TTC549 (cell line): ENCODE results near the gene AQP12A.

Experiments used
- FAIRE-seq: peaks from 2 replicates; lab custom pipeline; 2012; peaks lifted over from hg19 to GRCh38; lab: Jason Lieb, UNC

Gene AQP12A

DNA sequence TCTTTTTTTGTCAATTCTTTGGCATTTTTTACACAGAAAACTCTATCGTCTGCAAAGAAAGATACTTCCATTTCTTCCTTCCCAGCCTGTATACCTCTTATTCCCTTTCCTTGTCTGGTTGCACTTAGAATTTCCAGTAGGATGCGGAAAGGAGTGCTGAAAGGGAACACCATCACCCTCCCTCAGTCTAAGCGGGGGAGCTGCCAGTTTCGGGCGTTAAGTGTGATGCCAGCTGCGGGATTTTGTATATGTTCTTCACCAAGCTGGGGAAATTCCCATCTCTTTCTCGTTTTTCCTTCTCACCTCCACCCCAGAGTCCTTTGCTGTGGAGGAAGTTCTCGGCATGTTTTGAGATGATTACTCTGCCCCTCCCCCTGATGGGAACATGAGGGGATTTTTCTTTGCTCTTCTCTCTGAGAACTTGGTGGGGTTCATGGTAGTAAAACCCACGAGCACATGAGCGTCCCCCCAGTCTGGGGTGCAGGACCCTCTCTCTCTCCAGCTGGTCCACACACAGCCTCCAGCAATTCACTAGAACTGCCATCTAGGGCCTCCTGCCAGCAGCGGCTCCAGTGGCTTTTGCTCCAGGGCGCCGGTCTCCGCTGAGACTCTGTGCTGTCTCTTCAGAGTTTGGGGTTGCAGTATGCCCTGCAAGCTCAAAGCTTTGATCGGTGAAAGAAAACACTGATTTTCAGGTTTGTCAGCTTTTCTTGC lies 15.5 kb downstream of the AQP12A start:
- no peak for FAIRE-seq

DNA sequence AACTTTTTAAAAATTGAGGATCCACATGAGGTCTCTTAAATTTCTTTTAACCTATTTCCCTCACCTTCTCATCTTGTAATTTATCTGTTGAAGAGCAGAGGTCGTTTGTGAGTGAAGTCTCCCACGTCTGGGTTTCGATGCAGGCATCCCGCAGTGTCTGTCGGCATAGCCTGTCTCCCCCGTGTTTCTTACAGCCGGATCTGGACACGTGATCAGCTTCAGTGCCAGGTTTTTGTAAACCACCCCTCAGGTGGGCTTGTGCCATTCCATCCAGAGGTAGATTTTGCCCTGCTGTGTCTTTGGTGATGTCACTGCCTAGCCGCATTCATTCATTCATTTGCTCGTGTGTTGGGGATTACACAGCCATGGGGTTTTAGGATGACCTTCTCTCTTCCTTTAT lies 16.2 kb downstream of the AQP12A start:
- no peak for FAIRE-seq

DNA sequence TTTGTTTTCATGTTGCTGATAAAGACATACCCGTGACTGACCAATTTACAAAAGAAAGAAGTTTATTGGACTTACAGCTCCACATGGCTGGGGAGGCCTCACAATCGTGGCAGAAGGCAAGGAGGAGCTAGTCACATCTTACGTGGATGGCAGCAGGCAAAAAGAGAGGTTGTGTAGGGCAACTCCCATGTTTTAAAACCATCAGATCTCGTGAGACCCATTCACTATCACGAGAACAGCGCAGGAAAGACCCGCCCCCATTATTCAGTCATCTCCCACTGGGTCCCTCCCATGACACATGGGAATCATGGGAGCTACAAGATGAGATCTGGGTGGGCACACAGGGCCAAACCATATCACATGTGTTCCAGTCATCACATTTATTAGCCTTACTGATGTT lies 16.8 kb downstream of the AQP12A start:
- FAIRE-seq = no peak

DNA sequence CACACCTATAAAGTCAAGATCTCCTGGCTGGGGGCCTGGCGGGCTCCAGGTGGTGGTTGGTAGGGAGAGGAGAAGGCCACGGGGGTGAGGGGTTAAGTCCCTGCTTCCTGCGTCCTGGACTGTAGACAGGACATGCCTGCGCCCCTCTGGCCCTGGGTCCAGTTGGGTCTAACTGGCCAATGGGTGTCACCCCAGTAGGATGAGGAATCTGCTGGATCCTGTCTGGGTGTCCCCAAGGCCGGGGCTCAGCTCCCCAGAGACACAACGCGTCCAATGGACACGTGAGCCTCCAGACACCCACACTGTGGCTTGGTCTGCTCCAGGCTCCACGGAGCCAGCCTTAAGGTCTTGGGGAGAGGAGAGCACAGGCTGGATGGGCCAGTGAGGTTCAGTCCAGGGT lies 19.6 kb downstream of the AQP12A start:
- no peak for FAIRE-seq

DNA sequence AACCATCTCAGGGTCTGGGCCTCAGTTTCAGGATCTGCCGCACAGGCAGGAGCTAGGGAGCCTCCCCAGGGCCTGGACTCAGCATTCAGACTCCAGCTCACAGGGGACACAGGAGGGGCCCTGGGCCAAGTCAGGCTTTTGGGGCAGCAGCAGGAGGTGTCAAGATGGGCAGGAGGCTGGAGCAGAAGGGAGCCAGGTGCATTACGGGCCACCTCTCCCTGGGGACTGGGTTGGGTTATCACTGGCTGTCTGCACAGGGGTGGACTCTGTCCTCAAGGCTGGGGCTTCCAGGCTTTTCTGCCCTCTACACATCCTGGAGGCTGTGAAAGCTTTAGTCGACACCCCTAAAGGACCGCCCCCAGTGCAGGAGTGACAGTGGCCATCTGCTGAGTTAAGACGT lies 20.0 kb downstream of the AQP12A start:
- FAIRE-seq = no peak

DNA sequence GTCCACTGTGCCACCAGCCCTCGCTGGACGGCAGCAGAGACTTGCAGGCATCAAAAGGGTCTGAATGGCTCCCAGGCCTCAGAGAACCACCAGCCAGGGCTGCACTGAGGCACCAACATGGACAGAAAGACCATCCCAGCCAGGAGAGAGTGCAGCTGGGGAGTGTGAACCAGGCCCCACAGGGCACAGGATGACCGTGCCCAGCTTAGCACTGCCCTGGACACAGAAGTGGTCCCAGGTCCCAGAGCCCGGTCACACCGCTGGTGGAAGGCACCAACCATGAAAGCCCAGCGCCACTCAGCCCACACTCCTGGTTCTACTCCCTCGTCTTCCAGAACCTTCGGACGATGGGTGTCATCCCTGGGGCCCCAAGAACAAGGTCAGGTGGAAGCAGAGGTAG lies 20.5 kb downstream of the AQP12A start:
- FAIRE-seq = no peak

DNA sequence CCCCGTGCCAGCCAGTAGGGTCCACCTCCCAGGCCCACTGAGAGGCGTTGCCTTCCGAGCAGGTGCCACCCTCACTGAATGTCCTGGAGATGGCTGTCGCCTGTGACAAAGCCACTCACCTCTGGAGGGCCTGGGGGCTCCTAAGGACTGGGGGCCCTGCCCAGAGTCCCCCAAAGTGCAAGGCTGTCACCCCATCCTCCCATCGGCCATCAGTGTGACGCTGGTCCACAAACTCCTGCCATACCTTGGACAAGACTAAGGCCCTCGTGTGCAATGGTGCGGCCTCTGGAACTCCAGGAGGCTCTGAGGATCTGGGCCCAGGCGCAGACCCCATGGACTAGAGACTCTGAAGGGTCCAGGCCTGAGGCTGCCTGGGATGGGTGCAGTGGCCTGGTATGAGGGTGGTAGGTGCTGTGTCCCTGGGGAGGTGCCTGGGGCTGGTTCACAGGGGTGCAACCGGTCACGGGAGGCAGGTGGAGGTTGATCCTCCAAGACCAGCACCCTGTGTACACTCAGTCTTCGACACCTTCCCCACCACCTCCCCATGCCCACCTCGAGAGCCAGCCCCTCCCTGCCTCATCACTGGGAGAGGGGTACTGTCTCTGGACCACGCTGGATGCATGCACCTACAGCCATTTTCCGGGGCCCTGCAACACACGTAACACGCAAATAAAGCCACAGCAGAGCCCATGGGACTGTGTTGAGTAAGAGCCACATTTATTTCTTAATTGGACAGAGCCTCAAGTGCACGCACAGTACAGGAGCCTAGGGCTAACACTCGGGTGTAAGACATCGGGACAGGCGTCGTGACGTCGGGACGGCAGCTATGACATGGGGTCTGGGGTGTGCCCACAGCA lies 21.6 kb downstream of the AQP12A start:
- FAIRE-seq = no peak

DNA sequence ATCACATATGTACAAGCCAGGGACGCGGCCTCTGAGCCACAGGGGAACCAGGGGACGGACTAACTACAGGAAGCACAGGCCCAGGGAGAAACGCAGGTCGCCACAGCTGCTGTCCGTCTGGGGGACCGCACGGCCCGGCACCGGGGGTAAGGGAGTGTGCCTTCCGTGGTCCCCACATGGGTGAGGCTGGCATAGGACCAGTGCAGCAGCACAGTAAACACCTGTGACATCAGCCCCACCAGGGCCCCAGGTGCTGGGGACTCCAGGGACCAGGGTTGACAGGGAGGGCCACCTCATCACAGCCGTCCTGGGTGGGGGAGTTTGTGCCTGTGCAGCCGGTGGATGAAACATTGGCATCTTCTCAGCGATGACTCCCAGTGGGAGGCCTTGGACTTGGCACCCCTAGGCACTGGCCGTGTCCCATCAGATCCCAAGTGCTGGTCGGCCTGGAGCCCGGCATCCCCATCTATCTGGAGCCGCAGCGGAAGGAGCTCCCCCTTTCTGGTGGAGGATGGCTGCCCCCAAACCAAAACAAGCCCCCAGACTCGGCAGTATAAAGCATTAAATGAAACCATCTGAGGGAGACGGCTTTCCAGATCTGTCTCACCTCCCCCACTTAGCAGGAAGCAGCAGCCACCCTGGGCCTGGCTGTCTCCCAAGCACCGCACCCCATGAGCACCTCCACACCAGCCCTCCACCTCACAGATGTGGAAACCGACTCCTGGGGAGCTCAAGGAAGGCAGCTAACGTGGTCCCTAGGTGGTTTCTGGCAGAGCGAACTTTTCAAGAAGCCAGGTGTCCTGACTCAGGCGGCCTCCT lies 22.5 kb downstream of the AQP12A start:
- FAIRE-seq = no peak

DNA sequence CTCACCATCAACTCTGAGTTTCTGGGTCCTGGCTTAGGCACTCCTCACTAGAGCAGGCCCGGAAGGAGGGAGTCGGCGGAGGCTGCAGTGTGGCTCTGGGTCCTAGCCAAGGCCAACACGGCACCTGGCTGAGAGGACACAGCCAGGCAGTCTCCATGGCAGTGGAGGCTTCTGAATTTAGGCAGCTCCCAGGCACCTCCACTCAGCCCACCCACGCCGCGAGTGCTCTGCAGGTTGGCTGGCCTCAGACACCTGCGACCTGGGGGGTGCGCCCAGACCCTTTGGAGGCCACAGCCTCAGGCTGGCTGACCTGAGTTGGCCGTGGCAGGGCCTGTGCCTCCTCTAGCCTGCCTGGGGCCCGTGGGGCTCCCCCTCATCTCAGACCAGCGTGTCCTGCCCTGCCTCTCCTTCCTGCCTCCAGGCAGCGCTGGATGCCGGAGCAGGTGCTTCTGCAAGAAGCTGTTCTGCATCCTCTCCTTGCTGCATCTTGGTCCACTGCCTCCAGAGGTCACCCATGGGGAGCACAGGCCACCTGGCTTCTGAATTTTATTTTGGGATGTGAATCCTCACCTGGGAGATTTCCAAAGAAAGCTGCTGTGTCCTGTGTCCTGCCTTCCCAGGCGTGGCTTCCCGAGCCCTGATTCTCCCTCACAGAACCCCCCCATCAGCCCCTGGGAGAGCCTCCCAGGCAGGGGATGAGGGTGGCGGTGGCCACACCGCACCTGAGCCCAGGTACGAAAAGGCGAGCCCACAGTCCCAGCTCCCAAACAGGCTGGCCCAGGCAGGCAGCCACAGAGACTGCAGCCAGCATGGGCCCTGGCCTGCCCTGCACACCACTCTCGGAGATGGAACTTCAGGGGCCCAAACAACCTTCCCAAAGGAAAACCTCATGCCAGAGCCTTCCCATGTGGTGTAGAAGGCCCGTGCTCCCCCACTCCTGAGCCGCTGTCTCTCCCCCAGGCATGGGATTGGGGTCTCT lies 23.4 kb downstream of the AQP12A start:
- FAIRE-seq = no peak

DNA sequence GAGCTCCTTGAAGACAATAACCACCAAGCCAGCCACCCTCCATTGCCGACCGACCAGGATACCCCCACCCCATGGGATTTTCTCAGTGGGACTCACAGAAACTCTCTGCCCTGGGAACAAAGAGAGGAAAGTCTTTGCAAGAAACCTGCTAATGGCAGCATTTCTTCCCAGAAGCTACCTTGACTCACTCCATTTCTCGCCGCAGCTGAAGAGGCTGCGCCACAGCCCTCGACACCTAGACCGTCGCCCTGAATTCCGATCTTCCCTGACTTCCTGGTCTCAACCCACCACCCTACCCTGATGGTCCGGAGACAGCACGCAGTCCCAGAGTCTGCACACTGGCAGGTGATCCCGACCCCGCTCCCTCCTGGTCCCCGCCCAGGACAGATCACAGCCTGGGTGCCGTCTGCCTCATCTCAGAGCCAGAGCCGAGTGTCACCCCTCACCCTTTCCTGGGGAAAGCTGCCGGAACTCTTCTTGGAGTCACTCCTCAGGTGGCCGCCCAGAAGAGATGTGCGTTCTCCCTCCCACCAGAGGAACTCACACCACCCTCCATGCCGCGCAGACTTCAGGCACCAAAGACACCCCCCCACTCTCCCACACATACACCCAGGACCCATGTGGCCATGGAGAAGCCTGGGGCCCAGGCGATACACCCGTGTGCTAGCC lies 24.6 kb downstream of the AQP12A start:
- no peak for FAIRE-seq

DNA sequence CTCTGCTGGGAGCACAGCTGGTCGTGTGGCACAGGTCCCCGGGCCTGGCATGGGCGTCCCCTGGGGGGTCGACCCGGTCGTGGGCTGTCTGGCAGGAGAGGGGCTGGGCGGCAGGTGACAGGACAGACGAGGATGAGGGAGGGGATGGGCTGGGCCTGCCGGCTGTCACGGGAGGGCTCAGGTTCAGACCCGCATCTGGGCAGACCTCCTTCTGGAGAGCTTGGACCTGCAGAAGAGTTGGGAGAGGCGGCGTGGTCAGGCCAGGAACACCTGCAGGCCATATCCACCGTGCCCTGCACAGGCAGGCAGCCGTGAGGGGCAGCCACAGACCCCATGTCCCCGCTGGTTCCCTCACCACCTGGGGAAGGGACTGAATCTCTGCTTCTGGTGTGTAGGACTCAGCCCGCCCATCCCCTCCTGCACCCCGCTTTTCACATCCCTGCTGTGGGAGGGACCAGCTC lies 25.5 kb downstream of the AQP12A start:
- no peak for FAIRE-seq

DNA sequence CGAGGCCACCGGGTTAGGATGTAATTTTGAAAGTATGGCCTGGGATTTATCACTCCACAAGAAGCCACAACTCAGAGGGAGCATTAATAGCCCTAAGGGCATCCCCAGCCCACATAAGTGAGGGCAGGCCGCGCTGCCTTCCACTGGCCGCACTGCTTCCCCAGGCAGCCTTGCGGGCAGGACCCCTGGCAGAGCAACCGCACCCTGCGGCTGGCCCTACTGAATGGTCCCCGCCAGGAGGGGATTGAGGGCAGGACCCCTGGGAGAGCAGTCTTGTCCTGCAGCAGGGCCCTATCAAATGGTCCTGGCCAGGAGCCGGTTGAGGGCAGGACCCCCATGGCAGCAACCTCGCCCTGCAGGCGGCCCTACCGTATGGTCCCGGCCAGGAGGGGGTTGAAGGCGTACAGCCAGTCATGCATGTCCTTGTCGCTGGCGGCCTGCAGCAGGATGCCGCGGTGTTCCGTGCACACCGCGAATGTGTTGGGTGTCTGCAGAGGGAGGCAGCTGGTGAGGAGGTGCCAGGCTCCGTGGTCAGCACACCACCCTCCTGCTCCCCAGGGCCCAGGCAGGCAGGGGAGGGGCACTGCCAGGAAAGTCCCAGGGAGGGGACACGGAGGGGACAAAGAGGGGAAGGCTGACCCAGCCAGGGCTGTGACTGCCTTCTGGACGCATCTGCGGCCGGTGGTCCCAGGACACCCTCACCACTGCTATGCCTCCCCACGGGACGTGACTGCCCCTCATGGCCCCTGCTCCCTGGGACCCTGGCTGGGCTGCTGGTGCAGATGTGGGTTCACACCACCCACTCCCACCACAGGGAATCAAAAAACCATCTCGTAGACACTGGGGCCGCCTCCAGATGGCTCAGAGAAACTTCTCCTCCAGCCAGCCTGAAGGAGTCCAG lies 26.3 kb downstream of the AQP12A start:
- no peak for FAIRE-seq

DNA sequence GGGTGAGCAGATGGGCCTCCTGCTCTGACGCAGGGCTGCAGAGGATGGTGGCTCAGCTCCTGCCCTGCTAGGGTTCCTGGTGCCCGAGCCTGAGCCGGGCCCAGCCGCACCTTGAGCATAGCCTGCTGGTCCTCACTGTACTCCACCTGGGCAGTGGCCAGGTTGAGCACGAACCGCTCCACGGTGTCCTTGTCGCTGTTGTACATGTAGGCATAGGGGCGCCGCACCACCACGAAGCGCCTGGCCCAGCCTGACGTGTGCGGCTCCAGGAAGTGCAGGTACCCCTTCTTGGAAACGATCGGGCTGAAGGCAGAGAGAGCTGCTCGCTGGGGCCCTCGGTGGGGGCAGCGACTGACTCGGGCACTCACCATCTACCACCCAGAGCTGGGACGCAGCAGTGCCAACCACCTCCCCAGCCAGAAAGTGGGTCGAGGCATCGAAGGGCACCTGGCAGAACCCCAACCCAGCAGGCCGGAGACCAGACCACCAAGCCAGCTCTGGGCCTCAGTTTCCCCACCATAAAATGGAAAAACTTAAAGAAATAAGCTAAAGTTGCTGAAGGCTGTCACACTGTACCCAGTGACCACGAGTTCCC lies 27.3 kb downstream of the AQP12A start:
- no peak for FAIRE-seq

DNA sequence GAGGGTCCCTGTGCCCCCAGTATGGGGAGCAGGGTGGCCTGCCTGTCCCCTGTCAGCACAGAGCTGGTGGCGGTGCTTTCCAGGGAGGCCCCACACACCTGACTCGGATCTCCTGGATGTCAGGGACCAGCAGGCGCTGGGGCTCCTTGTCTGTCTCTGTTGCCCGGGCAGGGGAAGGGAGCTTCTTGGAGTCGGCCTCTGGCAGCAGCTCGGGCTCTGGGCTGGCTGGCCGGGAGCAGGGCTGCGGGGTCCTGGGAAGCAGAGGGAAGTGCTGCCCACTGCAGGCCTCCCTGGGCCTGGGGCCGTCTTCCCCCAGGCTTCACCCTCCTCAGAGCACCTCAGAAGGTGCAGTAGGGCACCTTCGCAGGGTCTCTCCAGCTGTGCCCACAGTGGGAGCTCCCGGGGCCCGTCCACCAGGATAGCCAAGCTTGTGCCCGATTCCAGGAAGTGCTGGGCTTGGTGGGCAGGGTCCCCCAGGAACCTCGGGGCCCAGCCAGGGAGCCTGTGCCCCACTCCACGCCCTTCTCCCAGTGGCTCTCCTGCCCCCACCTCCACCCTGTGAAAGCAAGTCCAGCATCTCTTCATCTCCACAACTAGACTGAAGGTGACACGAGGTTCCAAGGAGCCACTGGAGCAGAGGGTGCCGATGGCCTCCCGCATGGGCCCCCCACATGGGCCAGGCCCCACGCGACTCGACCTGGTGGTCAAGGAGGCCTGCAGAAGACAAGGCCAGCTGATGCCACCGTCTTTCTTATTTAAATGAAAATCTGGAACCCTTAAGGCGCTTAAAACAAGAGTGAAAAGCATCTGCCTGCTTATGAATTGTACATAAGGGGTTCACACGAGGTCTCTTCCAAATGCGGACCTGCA lies 28.2 kb downstream of the AQP12A start:
- FAIRE-seq = no peak

DNA sequence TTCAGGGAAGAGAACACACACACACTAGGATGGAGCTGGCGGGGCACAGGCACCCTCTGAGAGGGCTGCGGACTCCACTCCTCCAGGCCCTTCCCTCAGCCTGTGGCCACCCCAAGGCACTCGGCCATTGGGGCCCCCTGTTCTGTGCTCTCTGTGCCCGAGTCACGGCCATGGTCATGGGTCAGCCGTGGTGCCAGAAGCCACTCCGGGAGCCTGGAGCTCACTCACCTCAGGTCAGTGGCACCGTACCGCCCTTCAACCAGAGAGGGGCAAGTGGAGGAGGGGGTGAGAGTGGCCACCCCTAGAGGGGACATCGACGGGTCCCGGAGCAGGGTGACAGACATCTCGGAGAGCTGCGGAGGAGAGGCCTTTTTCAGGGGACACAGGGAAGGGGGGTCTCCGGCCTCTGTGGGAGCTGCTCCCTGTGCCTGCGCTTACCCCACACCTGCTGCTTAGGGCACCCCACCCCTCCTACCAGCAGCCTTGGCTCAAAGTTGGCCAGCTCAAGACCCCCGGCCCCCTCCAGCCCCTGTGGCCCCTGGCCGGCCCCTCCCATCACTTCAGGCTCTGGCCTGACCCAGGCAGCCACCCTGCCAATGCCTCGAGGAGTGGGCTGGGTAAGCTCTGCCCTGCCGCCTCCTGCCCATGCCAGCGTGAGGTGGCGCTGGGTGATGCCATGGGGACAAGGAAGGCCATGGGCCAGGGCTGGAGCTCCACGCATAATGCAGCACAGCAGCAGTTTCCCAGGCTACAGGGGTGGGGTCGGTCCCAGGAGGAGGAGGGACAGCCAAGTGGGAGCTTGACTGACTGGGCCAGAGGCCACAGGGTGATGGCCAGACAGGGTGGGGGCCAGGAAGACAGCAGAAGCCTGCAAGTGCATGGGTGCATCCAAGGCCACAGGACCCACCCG lies 29.3 kb downstream of the AQP12A start:
- FAIRE-seq = no peak

DNA sequence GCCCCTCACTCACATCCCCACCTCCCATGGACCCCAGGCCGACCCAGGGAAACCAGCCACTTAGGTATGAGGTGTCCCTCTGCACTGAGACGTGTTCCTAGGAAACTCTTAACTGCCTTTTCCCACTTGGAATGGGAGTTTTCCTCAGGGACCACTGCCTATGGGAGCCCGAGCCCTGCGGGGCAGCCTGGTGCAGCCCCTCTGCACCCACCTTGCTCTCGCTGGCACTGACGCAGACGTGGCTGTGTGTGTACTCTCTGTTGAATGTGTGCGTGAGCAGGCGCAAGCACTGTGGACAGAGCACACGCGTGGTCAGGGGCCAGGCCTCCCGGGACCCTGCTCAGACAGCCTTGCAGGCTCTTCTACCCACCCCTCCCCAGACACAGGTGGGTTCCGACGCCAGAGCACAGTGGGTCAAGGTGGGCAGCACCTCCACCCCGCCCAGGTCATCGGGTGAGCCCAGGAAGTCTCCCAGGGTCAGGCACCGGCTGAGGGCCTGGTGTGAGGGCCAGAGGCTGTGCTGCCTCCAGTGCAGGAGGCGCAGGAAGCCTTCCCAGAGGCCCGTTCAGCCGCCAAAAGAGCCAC lies 30.0 kb downstream of the AQP12A start:
- FAIRE-seq = no peak

DNA sequence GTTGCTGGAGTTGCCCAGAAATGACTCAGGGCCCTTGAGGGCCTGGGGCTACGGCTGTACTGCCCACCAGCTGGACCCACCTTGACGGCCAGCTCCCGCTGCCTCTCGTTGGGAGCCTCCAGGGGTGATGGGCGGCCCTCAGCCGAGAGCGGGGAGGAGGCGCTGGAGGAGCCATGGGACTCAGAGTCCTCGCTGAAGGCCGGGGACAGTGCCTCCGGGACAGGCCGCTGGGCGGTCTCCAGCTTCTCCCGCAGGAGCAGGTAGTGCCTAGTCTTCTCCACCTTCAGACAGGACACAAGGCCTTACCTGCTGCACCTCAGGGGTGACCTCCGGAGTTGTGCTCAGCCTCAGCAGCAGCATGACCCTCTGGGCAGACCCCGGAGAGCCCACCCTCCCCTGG lies 30.7 kb downstream of the AQP12A start:
- FAIRE-seq = no peak
